ENCODE measurements around the gene ERFL.
A peak's percentile ranks its signal among the peaks of the same experiment; 100 is the strongest.

Gene ERFL

GRCh38 chr19:41923045-41923788, 5.0 kb downstream of the ERFL start:
- TF ChIP-seq EZH2phosphoT487 (IDR thresholded peaks at IDR 0.05; ENCODE audit: low read depth) (no peak), CTCF (IDR thresholded peaks at IDR 0.05; ENCODE audit: low read depth, low read length) (no peak)
- H3K27me3 ChIP-seq (ENCODE audit: low read depth, low read length), result peaks cover 28% of the 10 kb centered on the region
- peak overlapping the region; percentile 40; the same call in 1 of the 2 replicates for H3K4me2 ChIP-seq (ENCODE audit: low read length)

GRCh38 chr19:41922585-41922984, 5.7 kb downstream of the ERFL start:
- H3K27ac ChIP-seq (ENCODE audit: low read length), result no peak overlapping the region
- no peak overlapping the region for H3K4me2 ChIP-seq (ENCODE audit: low read length)
- no peaks in the 10 kb centered on the region for H3K9me3 ChIP-seq (ENCODE audit: insufficient read depth, low read length)
- H3K27me3 ChIP-seq (ENCODE audit: low read depth, low read length), result peaks cover 28% of the 10 kb centered on the region
- no peaks in the 10 kb centered on the region for H3K79me2 ChIP-seq (ENCODE audit: low read length)
- H3K4me1 ChIP-seq (ENCODE audit: low read length), result peaks cover 25% of the 10 kb centered on the region
- TF ChIP-seq CTCF (IDR thresholded peaks at IDR 0.05; ENCODE audit: low read depth, low read length) (no peak), EZH2phosphoT487 (IDR thresholded peaks at IDR 0.05; ENCODE audit: low read depth) (no peak)
- no peak overlapping the region for H2AFZ ChIP-seq (ENCODE audit: low read depth, low read length)
- no peaks in the 10 kb centered on the region for H4K20me1 ChIP-seq (ENCODE audit: insufficient read depth, low read length)
- H3K4me3 ChIP-seq (ENCODE audit: low read length), result no peak overlapping the region
- H3K36me3 ChIP-seq (replicated peaks; ENCODE audit: low read depth, low read length), result no peaks in the 10 kb centered on the region
- no peak overlapping the region for H3K9ac ChIP-seq (ENCODE audit: low read length)

More at GRCh38 chr19:41923045-41923788, 5.0 kb downstream of the ERFL start:
- no peaks in the 10 kb centered on the region for H3K79me2 ChIP-seq (ENCODE audit: low read length)
- H3K4me1 ChIP-seq (ENCODE audit: low read length), result peaks cover 25% of the 10 kb centered on the region
- no peaks in the 10 kb centered on the region for H3K36me3 ChIP-seq (replicated peaks; ENCODE audit: low read depth, low read length)
- H4K20me1 ChIP-seq (ENCODE audit: insufficient read depth, low read length), result no peaks in the 10 kb centered on the region
- H3K4me3 ChIP-seq (ENCODE audit: low read length), result no peak overlapping the region
- no peak overlapping the region for H3K27ac ChIP-seq (ENCODE audit: low read length)
- no peaks in the 10 kb centered on the region for H3K9me3 ChIP-seq (ENCODE audit: insufficient read depth, low read length)
- H2AFZ ChIP-seq (ENCODE audit: low read depth, low read length), result no peak overlapping the region
- H3K9ac ChIP-seq (ENCODE audit: low read length), result no peak overlapping the region; the same call in 1 of the 2 replicates

- TF ChIP-seq CTCF (IDR thresholded peaks at IDR 0.05; ENCODE audit: low read depth, low read length), result no peak
- TF ChIP-seq EZH2phosphoT487 (IDR thresholded peaks at IDR 0.05; ENCODE audit: low read depth), result no peak
- Histone ChIP-seq H4K20me1 (ENCODE audit: insufficient read depth, low read length) (no peaks in the 10 kb centered on the region), H3K79me2 (ENCODE audit: low read length) (no peaks in the 10 kb centered on the region), H2AFZ (ENCODE audit: low read depth, low read length) (no peak overlapping the region), H3K9me3 (ENCODE audit: insufficient read depth, low read length) (no peaks in the 10 kb centered on the region), H3K27me3 (ENCODE audit: low read depth, low read length) (peaks cover 22% of the 10 kb centered on the region), H3K36me3 (replicated peaks; ENCODE audit: low read depth, low read length) (no peaks in the 10 kb centered on the region), H3K9ac (ENCODE audit: low read length) (no peak overlapping the region), H3K4me2 (ENCODE audit: low read length) (peak overlapping the region; percentile 4; the same call in 1 of the 2 replicates), H3K4me3 (ENCODE audit: low read length) (no peak overlapping the region), H3K27ac (ENCODE audit: low read length) (no peak overlapping the region), H3K4me1 (ENCODE audit: low read length) (peaks cover 19% of the 10 kb centered on the region)
These were observed 6.4 kb downstream of the ERFL start for GRCh38 chr19:41921577-41922576.

All from OCI-LY3 (cell line).